Esophagus squamous epithelium (tissue), 4 donors: ENCODE results near the gene PPM1D.

Source experiments
- POLR2A ChIP-seq, 4 donors: fragments of 450-650 bp; IDR thresholded peaks; one replicate each; pipeline ENCODE4 v1.6.1; 2017; ENCODE audit warnings: antibody characterized with exemption in 4 of 4, mild to moderate bottlenecking in 4 of 4, moderate library complexity in 3 of 4
- TF ChIP-seq, protein P1 (sequence below), 6 experiments: fragments of 450-650 bp in 4 of 6; fragments of 200-600 bp in 2 of 6; sonication (generic) in 2 of 6; IDR thresholded peaks; one replicate each; pipeline ENCODE4 v1.5.1; 2016 to 2019; ENCODE audit warnings: antibody characterized with exemption in 6 of 6, mild to moderate bottlenecking in 4 of 6, moderate library complexity in 4 of 6

DNA sequence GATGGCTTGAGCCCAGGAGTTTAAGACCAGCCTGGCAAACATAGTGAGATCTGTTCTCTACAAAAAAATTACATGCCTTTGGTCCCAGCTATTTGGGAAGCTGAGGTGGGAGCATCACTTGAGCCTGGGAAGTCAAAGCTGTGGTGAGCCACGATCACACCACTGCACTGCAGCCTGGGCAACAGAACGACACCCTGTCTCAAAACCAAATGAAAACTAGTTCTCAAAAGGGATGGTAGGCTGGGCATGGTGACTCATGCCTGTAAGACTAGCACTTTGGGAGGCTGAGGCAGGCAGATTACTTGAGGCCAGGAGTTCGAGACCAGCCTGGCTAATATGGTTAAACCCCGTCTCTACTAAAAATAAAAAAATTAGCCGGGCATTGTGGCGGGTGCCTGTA is 31.1 kb downstream of the PPM1D start:
- TF ChIP-seq, protein P1, sequence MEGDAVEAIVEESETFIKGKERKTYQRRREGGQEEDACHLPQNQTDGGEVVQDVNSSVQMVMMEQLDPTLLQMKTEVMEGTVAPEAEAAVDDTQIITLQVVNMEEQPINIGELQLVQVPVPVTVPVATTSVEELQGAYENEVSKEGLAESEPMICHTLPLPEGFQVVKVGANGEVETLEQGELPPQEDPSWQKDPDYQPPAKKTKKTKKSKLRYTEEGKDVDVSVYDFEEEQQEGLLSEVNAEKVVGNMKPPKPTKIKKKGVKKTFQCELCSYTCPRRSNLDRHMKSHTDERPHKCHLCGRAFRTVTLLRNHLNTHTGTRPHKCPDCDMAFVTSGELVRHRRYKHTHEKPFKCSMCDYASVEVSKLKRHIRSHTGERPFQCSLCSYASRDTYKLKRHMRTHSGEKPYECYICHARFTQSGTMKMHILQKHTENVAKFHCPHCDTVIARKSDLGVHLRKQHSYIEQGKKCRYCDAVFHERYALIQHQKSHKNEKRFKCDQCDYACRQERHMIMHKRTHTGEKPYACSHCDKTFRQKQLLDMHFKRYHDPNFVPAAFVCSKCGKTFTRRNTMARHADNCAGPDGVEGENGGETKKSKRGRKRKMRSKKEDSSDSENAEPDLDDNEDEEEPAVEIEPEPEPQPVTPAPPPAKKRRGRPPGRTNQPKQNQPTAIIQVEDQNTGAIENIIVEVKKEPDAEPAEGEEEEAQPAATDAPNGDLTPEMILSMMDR (IDR thresholded peaks at IDR 0.05): no peak
- no peak for TF ChIP-seq POLR2A (IDR thresholded peaks at IDR 0.05)
